ENCODE results near the gene CNTN4. TPM values are rescaled to one million over a fixed set of nuclear protein-coding genes. Genes with fewer than 3 reads are reported as not detected.

CNTN4 gene
- total and polyA plus RNA-seq, 2 experiments from 2014 or later: 0.91 to 4.0 TPM

GRCh38 chr3:2558796-2559195 is 460.1 kb downstream of the CNTN4 start:
- Histone ChIP-seq H3K4me3 (no peak overlapping the region), H3K4me2 (no peak overlapping the region), H4K20me1 (replicated peaks; ENCODE audit: insufficient read depth) (no peaks in the 10 kb centered on the region), H3K79me2 (replicated peaks; ENCODE audit: insufficient read depth) (no peaks in the 10 kb centered on the region), H3K36me3 (ENCODE audit: insufficient read depth) (no peaks in the 10 kb centered on the region), H3K9me2 (ENCODE audit: insufficient read depth) (no peaks in the 10 kb centered on the region), H3F3A (replicated peaks; ENCODE audit: low read depth) (no peaks in the 10 kb centered on the region), H3K27ac (ENCODE audit: low read depth) (no peak overlapping the region), H2AFZ (no peak overlapping the region), H3K27me3 (ENCODE audit: insufficient read depth) (no peaks in the 10 kb centered on the region), H3K4me1 (ENCODE audit: insufficient read depth) (no peaks in the 10 kb centered on the region)
- no peak overlapping the region for H3K4me3 Mint-ChIP-seq
- ATAC-seq (no peak), DNase-seq (ENCODE audit: low spot score) (no peak)
- TF ChIP-seq EZH2phosphoT487 (IDR thresholded peaks at IDR 0.05; ENCODE audit: unreplicated experiment) (no peak), CTCF (conservative IDR thresholded peaks at IDR 0.05; ENCODE audit: low read depth in 2 of 2) (no peak), EZH2 (IDR thresholded peaks at IDR 0.05; ENCODE audit: low read depth, unreplicated experiment) (no peak), JUNB (IDR thresholded peaks at IDR 0.05; ENCODE audit: unreplicated experiment) (no peak), ZNF462 (CRISPR knock-in tag; IDR thresholded peaks at IDR 0.05) (no peak)
- TF ChIP-seq, protein P1, sequence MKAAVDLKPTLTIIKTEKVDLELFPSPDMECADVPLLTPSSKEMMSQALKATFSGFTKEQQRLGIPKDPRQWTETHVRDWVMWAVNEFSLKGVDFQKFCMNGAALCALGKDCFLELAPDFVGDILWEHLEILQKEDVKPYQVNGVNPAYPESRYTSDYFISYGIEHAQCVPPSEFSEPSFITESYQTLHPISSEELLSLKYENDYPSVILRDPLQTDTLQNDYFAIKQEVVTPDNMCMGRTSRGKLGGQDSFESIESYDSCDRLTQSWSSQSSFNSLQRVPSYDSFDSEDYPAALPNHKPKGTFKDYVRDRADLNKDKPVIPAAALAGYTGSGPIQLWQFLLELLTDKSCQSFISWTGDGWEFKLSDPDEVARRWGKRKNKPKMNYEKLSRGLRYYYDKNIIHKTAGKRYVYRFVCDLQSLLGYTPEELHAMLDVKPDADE (IDR thresholded peaks at IDR 0.05): no peak
- no peak overlapping the region for H3K27ac Mint-ChIP-seq
- H3K27me3 Mint-ChIP-seq (ENCODE audit: insufficient read depth, low read depth, poor library complexity): no peaks in the 10 kb centered on the region
- peaks cover 90% of the 10 kb centered on the region for H3K9me3 Mint-ChIP-seq
- H3K4me1 Mint-ChIP-seq: no peaks in the 10 kb centered on the region
- peaks cover 15% of the 10 kb centered on the region for H3K36me3 Mint-ChIP-seq (ENCODE audit: low read depth)

All from GM23338 (cell line).